GM18511 (cell line): Measurements from ENCODE around the gene CERS6.

Experiments used
- ATAC-seq: cut with Tn5 transposase; IDR thresholded peaks from one replicate; pipeline ENCODE4 v1.9.1; 2021; ENCODE audit warnings: mild to moderate bottlenecking, moderate library complexity; ENCODE audit not compliant: unreplicated experiment

Gene CERS6

DNA sequence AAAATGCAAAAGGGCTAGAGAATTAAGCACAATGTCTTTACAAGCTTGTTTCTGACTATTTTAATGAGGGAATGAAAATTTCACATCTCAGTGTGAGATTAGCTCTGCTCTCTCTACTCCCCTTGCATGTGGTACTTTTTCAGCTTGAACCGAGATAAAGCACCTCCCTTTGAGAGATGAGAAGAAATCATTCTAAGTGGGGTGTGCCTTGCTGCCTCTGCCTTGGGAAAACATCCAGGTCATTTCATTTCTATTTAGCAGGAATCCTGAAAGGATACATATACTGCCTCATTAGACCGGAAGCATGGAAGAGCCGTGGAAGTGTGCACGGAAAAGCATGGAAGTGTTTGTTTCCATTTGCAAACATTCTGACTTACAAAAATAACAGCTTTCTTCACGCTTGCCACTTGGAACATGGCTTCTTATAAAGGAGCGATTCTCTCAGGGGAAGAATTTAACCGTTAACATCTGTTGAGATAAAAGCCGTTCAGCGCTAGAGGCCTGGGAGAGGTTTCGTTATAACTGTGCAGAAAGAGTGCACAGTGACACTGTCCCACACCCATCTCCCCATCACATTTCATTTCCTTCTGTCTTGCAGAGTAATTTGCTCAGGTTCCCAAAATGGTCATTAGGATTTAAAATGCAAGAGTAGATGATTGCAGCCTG, 363.1 kb downstream of the CERS6 start:
- ATAC-seq, result no peak

DNA sequence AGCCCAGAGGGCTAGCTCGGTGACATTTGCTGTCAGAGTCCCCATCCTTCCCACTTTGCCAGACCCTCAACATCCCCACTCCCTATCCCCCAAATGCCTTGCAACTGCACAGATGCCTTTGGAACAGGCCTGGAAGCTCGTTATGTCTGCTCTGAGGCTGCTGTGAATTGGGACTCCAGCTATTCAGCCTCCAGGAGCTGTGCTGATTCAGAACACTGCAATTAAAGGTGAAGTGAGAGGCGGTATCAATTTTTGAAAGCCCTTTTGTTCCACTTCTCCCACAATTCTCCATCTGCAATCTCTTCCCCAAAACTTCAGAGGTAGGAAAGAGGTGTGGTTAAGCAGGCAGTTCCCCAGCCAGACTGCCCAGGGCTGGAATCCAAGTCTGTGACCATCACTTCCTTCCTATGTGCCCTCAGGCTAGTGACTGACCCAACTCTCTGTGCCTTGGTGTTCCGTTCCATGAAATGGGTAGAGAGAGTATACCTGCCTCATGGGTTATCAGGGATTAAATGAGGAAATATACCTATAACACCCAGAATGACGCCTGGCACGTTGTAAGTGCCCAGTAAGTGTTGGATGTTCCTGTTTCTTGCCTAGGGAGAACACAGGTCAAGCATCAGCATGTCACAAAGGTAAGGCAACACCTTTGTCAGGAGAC, 363.9 kb downstream of the CERS6 start:
- ATAC-seq, result no peak

DNA sequence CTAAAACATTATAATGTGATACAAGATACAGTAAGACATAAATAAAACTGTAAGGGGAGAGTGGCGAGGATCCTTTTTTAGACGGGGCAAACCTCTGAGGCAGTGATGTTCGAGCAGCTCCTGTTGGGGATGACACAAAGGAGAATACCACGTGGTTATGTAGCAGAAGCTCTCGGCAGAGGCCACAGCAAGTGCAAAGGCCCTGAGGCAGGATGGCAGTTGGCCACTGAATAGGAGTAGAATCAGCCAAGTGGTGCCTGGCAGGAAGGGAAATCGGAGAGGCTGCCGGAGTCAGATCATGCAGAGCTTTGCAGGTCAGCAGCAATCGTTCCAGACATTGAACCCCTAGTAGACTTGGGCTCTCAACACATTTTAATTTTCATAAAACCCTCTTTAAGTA, 365.5 kb downstream of the CERS6 start:
- no peak for ATAC-seq

DNA sequence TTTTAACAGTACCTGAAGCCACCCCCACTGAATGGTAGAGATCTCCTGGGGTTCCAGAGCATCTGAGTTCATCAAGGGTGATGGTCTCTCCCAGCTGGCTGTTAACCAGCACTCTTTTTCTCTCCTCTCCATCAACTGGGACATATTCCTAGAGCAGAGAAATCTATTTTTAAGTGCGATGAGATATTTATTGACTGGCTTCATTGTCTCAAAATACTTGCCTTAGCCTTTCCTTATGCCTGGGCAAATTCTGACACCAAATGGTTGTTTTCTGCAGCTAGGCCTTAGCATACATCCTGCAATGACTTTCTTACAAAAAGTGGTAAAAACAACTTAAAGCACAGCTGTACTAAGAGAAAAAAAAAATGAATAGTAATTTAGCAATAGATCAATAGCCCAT, 365.9 kb downstream of the CERS6 start:
- ATAC-seq, result no peak
